ENCODE data around the gene INPP5D.

GRCh38 chr2:233243348-233243747, 183.2 kb downstream of the INPP5D start:
- TF ChIP-seq POLR2A (IDR thresholded peaks at IDR 0.05) (no peak), CTCF (IDR thresholded peaks at IDR 0.05) (no peak)

Data from testis (tissue), 2 donors.